GM18526 (cell line): Measurements from ENCODE around the gene TIMM22.

ENCODE experiments used
- POLR2A ChIP-seq: IDR thresholded peaks from 3 replicates; pipeline ENCODE4 v1.6.1; 2011; ENCODE audit not compliant: insufficient read length; ENCODE audit errors: extremely low read depth

The TIMM22 gene

GRCh38 chr17:1024076-1024475 lies 27.1 kb downstream of the TIMM22 start:
- TF ChIP-seq POLR2A, result no peak

- TF ChIP-seq POLR2A, result no peak
Measured at GRCh38 chr17:1025733-1026598, 29.0 kb downstream of the TIMM22 start.

GRCh38 chr17:1026599-1026975 lies 29.7 kb downstream of the TIMM22 start:
- no peak for TF ChIP-seq POLR2A

GRCh38 chr17:1027044-1027443 lies 30.1 kb downstream of the TIMM22 start:
- no peak for TF ChIP-seq POLR2A

- TF ChIP-seq POLR2A, result no peak
Measured at GRCh38 chr17:1029196-1029921, 32.4 kb downstream of the TIMM22 start.

DNA sequence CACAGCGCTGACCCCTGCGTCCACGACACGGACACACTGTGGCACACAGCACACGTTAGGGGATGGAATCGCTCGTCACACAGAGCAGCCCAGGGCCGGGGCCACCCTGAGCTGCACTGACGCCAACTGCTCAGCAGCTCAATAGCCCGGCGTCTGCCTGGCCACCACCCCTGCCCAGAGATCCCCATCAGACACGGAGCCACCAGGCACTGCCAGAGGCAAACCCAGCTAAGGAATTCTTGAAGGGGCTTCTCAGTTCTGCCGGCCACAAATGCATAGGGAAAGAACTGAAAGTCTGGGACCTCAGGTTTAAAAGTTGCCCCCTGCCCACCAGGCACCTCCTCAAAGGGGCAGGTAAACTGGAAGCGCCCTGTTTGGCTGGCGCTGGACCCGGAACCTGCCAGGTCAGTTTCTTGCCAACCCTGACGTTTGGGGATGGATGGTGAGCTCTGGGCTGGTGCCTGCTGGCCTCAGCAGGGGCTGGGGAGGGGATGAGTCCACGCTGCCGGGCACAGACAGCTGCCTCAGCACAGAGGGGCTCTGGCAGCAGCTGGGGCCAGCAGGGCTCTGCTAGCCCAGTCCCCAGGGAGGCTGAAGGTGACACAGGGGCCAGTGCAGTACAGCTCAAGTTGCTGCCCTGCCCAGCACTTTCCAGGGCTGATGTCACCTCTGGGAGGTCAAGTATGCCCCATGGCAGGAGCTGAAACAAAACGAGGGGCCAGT lies 33.2 kb downstream of the TIMM22 start:
- no peak for TF ChIP-seq POLR2A

DNA sequence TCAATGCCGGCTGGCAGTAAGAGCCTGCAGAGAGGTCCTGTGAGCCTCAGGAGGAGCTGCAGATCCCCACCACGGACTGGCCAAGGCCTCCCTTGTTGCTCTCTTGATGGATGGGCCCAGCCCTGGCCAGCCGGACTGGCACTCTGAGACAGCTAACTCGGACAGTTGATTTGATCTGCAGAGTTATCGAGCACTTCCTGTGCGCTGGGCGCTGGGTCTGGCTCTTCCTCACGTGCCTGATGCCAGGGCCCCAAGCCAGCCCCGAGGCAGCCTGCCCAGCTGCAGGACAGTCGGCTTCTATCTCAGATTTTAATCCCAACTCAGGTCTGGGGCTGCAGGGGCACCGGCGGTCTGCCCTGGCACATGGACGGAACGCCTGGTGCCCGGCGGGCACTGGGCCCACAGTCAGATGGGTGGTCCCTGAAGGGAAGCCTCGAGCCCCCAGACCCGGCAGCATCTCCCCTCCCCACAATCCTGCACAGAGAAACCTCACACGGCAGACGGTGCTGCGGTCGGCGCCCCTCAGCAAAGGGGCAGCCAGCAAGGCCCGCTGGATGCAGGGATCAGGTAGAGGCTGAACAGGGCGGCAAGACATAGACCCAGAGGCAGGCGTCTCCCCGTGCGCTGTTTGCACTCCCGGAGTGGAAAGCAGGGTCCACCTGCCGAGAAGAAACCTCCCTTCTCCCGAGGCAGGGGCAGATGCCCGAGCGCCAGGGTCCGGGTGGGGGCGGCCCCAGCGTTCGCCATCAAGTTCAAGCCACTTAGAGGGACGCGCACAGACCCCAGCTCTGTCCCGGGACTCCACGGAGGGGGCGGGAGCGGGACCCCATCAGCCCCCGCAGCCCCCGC lies 34.0 kb downstream of the TIMM22 start:
- no peak for TF ChIP-seq POLR2A

- no peak for TF ChIP-seq POLR2A
Measured at GRCh38 chr17:1031711-1032110, 34.8 kb downstream of the TIMM22 start.

- TF ChIP-seq POLR2A, result no peak
Measured at GRCh38 chr17:1032391-1032790, 35.5 kb downstream of the TIMM22 start.

GRCh38 chr17:1033503-1033902 lies 36.6 kb downstream of the TIMM22 start:
- TF ChIP-seq POLR2A, result no peak

- no peak for TF ChIP-seq POLR2A
Measured at GRCh38 chr17:1034652-1035210, 37.8 kb downstream of the TIMM22 start.

GRCh38 chr17:1035546-1036170 lies 38.7 kb downstream of the TIMM22 start:
- TF ChIP-seq POLR2A, result no peak

- TF ChIP-seq POLR2A, result no peak
Measured at GRCh38 chr17:1036171-1036844, 39.4 kb downstream of the TIMM22 start.

DNA sequence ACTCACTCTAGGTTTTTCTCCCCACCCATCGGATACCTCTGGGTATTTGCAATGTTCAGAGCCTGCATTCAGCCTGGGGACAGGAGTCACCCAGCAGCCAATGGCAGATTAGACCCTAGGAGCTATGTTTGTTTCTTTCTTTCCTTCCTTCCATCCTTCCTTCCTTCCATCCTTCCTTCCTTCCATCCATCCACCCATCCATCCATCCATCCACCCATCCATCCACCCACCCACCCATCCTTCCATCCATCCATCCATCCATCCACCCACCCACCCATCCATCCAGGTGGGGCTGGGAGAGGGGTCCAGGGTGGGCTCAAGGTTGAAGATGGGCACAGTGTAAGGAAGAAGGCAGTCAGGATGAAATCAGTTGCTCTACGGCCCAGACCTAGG lies 39.9 kb downstream of the TIMM22 start:
- TF ChIP-seq POLR2A, result no peak

DNA sequence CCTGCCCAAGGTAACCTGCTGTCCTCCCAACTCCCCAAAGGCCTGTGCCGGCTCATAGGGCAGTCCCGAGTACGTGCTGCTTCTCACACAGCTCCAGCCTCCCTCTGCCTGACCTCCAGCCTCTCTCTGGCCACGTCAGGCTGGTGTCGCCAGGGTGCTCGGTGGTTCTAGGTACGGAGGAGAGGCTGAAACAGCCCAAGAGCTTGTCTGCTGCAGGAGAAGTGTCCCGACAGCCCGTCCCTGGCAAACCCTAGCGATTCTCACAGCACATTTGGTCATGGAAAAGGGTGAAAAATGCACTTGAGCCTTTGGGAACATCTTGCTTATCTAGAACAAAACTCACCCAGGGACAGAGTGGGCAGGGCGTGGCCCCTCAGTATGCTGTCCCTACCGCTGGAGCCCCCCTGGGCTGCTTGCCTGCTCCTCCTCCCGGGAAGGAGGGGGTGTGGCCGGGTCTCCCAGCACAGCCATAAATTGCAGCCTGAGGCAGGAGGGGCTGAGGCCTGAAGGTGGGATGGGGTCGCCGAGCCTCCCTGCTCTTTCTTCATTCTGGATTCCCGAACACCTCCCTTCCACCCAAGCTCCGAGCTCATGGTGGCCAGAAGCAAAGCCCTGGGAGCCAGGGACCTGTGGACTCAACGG lies 40.4 kb downstream of the TIMM22 start:
- no peak for TF ChIP-seq POLR2A
